GM12878 (cell line): ENCODE data around the gene GCNT2. TPM values are rescaled to one million over a fixed set of nuclear protein-coding genes. Genes with fewer than 3 reads are reported as not detected.

ENCODE experiments used
- CBX3 ChIP-seq: fragments of 200-600 bp; sonication (generic); IDR thresholded peaks from 2 replicates; pipeline ENCODE4 v1.6.1; 2016; ENCODE audit warnings: low read depth, borderline replicate concordance
- CREM ChIP-seq: IDR thresholded peaks from 2 replicates; pipeline ENCODE4 v1.6.1; 2014; ENCODE audit warnings: antibody characterized with exemption, low read depth
- CTCF ChIP-seq, 3 experiments: IDR thresholded peaks in 2 of 3; conservative IDR thresholded peaks in 1 of 3; 2 replicates each; pipeline ENCODE4 v1.5.1; 2011; ENCODE audit warnings: low read depth in 3 of 3, low read length in 3 of 3, mild to moderate bottlenecking in 3 of 3, control low read depth in 2 of 3, moderate library complexity in 2 of 3, inconsistent platforms in 1 of 3, mixed read lengths in 1 of 3; ENCODE audit not compliant: control insufficient read depth in 2 of 3, insufficient read depth in 1 of 3; ENCODE audit errors: extremely low read depth in 1 of 3
- E4F1 ChIP-seq: fragments of 450-650 bp; IDR thresholded peaks from 2 replicates; pipeline ENCODE4 v1.6.1; 2018; ENCODE audit warnings: borderline replicate concordance, mild to moderate bottlenecking; ENCODE audit not compliant: partially characterized antibody
- EED ChIP-seq: sonication (generic); IDR thresholded peaks from 2 replicates; pipeline ENCODE4 v1.6.1; 2016; ENCODE audit warnings: antibody characterized with exemption, low read depth
- ESRRA ChIP-seq: IDR thresholded peaks from 2 replicates; pipeline ENCODE4 v1.6.1; 2012; ENCODE audit warnings: mild to moderate bottlenecking, low read length, improper control_type of control experiment
- JUNB ChIP-seq: IDR thresholded peaks from 2 replicates; pipeline ENCODE4 v1.6.1; 2016; ENCODE audit warnings: antibody characterized with exemption, mild to moderate bottlenecking
- MEF2A ChIP-seq: IDR thresholded peaks from 2 replicates; pipeline ENCODE4 v1.6.1; 2011; ENCODE audit warnings: low read depth, mild to moderate bottlenecking, low read length, moderate library complexity; ENCODE audit not compliant: insufficient read depth
- PAX8 ChIP-seq: fragments of 450-650 bp; IDR thresholded peaks from 2 replicates; pipeline ENCODE4 v1.6.1; 2017; ENCODE audit warnings: mild to moderate bottlenecking, moderate library complexity
- POLR2AphosphoS5 ChIP-seq: IDR thresholded peaks from 2 replicates; pipeline ENCODE4 v1.6.1; 2011; ENCODE audit warnings: mild to moderate bottlenecking, low read length, inconsistent platforms
- RBBP5 ChIP-seq: fragments of 200-600 bp; sonication (generic); conservative IDR thresholded peaks from 2 replicates; pipeline ENCODE4 v1.6.1; 2016
- RUNX3 ChIP-seq: IDR thresholded peaks from 2 replicates; pipeline ENCODE4 v1.6.1; 2012; ENCODE audit warnings: low read length, inconsistent platforms
- SRF ChIP-seq, 2 experiments: IDR thresholded peaks; 2 replicates each; pipeline ENCODE4 v1.6.1; 2011; ENCODE audit warnings: low read depth in 2 of 2, low read length in 2 of 2, mild to moderate bottlenecking in 1 of 2, moderate library complexity in 1 of 2
- TAF1 ChIP-seq: IDR thresholded peaks from 2 replicates; pipeline ENCODE4 v1.6.1; 2011; ENCODE audit warnings: mild to moderate bottlenecking, low read depth, low read length, borderline replicate concordance
- TCF3 ChIP-seq: IDR thresholded peaks from 2 replicates; pipeline ENCODE4 v1.6.1; 2012; ENCODE audit warnings: low read depth, mild to moderate bottlenecking, low read length, borderline replicate concordance; ENCODE audit not compliant: insufficient read depth
- YY1 ChIP-seq: IDR thresholded peaks from 2 replicates; pipeline ENCODE4 v1.6.1; 2011; ENCODE audit warnings: low read depth, mild to moderate bottlenecking, low read length
- ZBTB11 ChIP-seq: fragments of 450-650 bp; formaldehyde crosslinking; IDR thresholded peaks from 2 replicates; pipeline ENCODE4 v1.5.0; 2022; ENCODE audit warnings: mild to moderate bottlenecking, missing genetic modification characterization
- ZNF592 ChIP-seq: fragments of 450-650 bp; IDR thresholded peaks from 2 replicates; pipeline ENCODE4 v1.6.1; 2017; ENCODE audit warnings: mild to moderate bottlenecking, moderate library complexity
- polyA plus RNA-seq, 11 experiments: library from polyadenylated mRNA; depleted of rRNA in 4 of 11; unstranded in 6 of 11; stranded (reverse) in 5 of 11; fragments of >200 nt; fragmentation: Nextera tagmentation in 4 of 11; fragmentation: Illumina TruSeq in 1 of 11; extraction: Ambion mirVana in 4 of 11; extraction: Trizol in 1 of 11; gene quantifications; 1 replicate in 1 of 11; 2 replicates in 10 of 11; pipeline versions ENCODE4 v1.2.1 to v1.2.3, GENCODE V29; 2011 to 2016; ENCODE audit warnings: inconsistent platforms in 2 of 11, missing spikeins in 2 of 11, low read depth in 1 of 11
- total RNA-seq, 4 experiments: library from RNA; depleted of rRNA in 3 of 4; stranded (reverse); fragments of >200 nt in 3 of 4; fragmentation: Illumina TruSeq in 1 of 4; extraction: Trizol in 1 of 4; gene quantifications; 2 replicates each; pipeline versions ENCODE4 v1.2.1 to v1.2.3, GENCODE V29; 2013 to 2021

GCNT2 gene
- total and polyA plus RNA-seq, 10 of the 15 experiments (the other 5 are each of a cell fraction or from before 2014, with no cell fraction given) = 5.0 to 21.6 (median 11.9) TPM

- no peak for TF ChIP-seq TCF3
- TF ChIP-seq CTCF (IDR thresholded peaks at IDR 0.05 in 2 of 3, conservative IDR thresholded peaks at IDR 0.05 in 1 of 3; ENCODE audit: control insufficient read depth in 2 of 3, extremely low read depth in 1 of 3, insufficient read depth in 1 of 3, low read depth in 3 of 3, low read length in 3 of 3) = no peak
- no peak for TF ChIP-seq PAX8
- no peak for TF ChIP-seq ZBTB11
- no peak for TF ChIP-seq ESRRA
- TF ChIP-seq SRF (IDR thresholded peaks at IDR 0.05; ENCODE audit: low read depth in 2 of 2, low read length in 2 of 2) = no peak
- no peak for TF ChIP-seq CREM
- no peak for TF ChIP-seq RBBP5
- TF ChIP-seq YY1 = no peak
- no peak for TF ChIP-seq ZNF592
- TF ChIP-seq CBX3 = no peak
- TF ChIP-seq EED = no peak
- no peak for TF ChIP-seq POLR2AphosphoS5
- no peak for TF ChIP-seq E4F1
- TF ChIP-seq TAF1 = no peak
- no peak for TF ChIP-seq MEF2A
- TF ChIP-seq RUNX3 = peak; percentile 70
- no peak for TF ChIP-seq JUNB
These were observed 122.1 kb downstream of the GCNT2 start (continued) for GRCh38 chr6:10643201-10643651.
